ENCODE measurements around the gene HSPA4. TPM values are rescaled to one million over a fixed set of nuclear protein-coding genes. Genes with fewer than 3 reads are reported as not detected.

The HSPA4 gene
- total and polyA plus RNA-seq, 9 donors, result 18.8 to 86.3 (median 61.1) TPM

- no peak for TF ChIP-seq EP300 (IDR thresholded peaks at IDR 0.05)
- TF ChIP-seq CTCF (IDR thresholded peaks at IDR 0.05), result no peak
- TF ChIP-seq POLR2A (IDR thresholded peaks at IDR 0.05), result no peak
- intact Hi-C loops (cut with DNase I), result no loop called here
- Histone ChIP-seq H3K36me3 (no peaks in the 10 kb centered on the region), H3K4me3 (no peak overlapping the region), H3K27me3 (no peaks in the 10 kb centered on the region), H3K4me1 (ENCODE audit: insufficient read depth) (no peaks in the 10 kb centered on the region), H3K9me3 (no peaks in the 10 kb centered on the region), H3K27ac (no peak overlapping the region)
- WGBS, 3 donors, result 27 to 45% (median 32%) methylated on average over 3 of the region's 3 CpGs
- DNase-seq, result no peak
Observed at GRCh38 chr5:133141746-133142145, 89.9 kb downstream of the HSPA4 start.

- intact Hi-C loops (cut with DNase I), result no loop called here
- Histone ChIP-seq H3K9me3 (no peaks in the 10 kb centered on the region), H3K27me3 (no peaks in the 10 kb centered on the region), H3K27ac (no peak overlapping the region), H3K4me3 (no peak overlapping the region), H3K36me3 (no peaks in the 10 kb centered on the region), H3K4me1 (ENCODE audit: insufficient read depth) (no peaks in the 10 kb centered on the region)
- no peak for DNase-seq
- WGBS, 3 donors, result 86 to 91% (median 91%) methylated on average over 6 of the region's 6 CpGs
- TF ChIP-seq EP300 (IDR thresholded peaks at IDR 0.05) (no peak), CTCF (IDR thresholded peaks at IDR 0.05) (no peak), POLR2A (IDR thresholded peaks at IDR 0.05) (no peak)
Observed at GRCh38 chr5:133142782-133143181, 91.0 kb downstream of the HSPA4 start.

GRCh38 chr5:133144245-133144981 lies 92.6 kb downstream of the HSPA4 start:
- no peak for DNase-seq

GRCh38 chr5:133145436-133146170 lies 93.8 kb downstream of the HSPA4 start:
- TF ChIP-seq EP300 (IDR thresholded peaks at IDR 0.05), result no peak
- TF ChIP-seq CTCF (IDR thresholded peaks at IDR 0.05), result no peak
- no peak for TF ChIP-seq POLR2A (IDR thresholded peaks at IDR 0.05)
- no peak overlapping the region for H3K27ac ChIP-seq
- no peaks in the 10 kb centered on the region for H3K9me3 ChIP-seq
- H3K36me3 ChIP-seq, result no peaks in the 10 kb centered on the region
- intact Hi-C loops (cut with DNase I), result no loop called here
- no peak overlapping the region for H3K4me3 ChIP-seq
- no peaks in the 10 kb centered on the region for H3K27me3 ChIP-seq
- no peaks in the 10 kb centered on the region for H3K4me1 ChIP-seq (ENCODE audit: insufficient read depth)
- WGBS, 3 donors, result 76 to 86% (median 80%) methylated on average over 11 of the region's 11 CpGs
- DNase-seq, result no peak

More at GRCh38 chr5:133144245-133144981, 92.6 kb downstream of the HSPA4 start:
- TF ChIP-seq CTCF (IDR thresholded peaks at IDR 0.05), result no peak
- intact Hi-C loops (cut with DNase I), result no loop called here
- no peaks in the 10 kb centered on the region for H3K27me3 ChIP-seq
- no peaks in the 10 kb centered on the region for H3K4me1 ChIP-seq (ENCODE audit: insufficient read depth)
- no peak overlapping the region for H3K4me3 ChIP-seq
- 66 to 82% (median 70%) methylated on average over 4 of the region's 4 CpGs for WGBS, 3 donors
- no peak overlapping the region for H3K27ac ChIP-seq
- no peaks in the 10 kb centered on the region for H3K36me3 ChIP-seq
- no peaks in the 10 kb centered on the region for H3K9me3 ChIP-seq

Measured in ovary (tissue), 9 donors.